Dedifferentiated amniotic fluid mesenchymal stem cell (primary cell): ENCODE measurements around the gene SLC7A6OS.

Source experiments
- DNase-seq: peaks from one replicate; pipeline ENCODE4 v3.0.0-alpha.2; 2016; ENCODE audit errors: extremely low spot score

SLC7A6OS gene

DNA sequence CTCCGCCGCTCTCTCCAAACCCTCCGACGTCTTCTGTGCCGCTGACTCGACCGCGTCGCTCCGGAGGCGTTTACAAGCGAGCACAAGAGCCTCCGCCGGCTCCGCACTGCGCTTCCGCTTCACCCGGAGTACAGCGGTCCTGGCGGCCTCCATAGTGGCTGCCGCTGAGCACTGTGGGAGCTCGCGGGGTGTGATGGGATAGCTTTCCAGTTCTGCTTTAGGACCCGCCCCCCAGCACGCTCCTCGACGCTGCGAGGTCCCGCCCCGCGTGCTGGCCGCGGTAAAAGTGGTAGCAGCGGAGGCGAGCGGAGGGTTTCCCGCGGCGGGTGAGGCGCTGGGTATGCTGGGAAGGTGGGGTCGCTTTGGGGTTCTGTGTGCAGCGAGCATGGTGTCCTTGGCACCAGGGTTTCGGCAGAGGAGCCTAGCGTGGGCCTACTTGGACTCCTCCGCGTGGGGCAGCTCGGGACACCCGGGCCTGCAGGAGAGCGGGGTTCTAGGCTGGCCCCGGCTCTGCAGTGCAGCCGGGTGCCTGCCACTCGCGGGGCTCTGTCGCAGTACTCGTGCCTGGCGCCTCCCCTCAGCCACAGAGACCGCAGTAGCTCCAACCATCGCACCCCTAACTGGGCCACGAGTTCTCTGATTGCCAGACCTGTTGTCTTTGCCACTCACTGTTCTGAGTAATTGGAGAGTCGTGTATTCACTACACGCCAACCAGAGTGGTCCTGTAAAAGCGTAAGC lies at the start of gene SLC7A6OS, which contains the start of gene PRMT7:
Gene SLC7A6OS (minus strand): TSS at position 173 of the 738 bp plus-strand sequence. CDS start 20 bp downstream, at position 153.
Gene PRMT7 (plus strand): TSS at position 246 of the 738 bp plus-strand sequence. CDS start 4,961 bp downstream, outside the sequence.
- DNase-seq, result peak; percentile 90

DNA sequence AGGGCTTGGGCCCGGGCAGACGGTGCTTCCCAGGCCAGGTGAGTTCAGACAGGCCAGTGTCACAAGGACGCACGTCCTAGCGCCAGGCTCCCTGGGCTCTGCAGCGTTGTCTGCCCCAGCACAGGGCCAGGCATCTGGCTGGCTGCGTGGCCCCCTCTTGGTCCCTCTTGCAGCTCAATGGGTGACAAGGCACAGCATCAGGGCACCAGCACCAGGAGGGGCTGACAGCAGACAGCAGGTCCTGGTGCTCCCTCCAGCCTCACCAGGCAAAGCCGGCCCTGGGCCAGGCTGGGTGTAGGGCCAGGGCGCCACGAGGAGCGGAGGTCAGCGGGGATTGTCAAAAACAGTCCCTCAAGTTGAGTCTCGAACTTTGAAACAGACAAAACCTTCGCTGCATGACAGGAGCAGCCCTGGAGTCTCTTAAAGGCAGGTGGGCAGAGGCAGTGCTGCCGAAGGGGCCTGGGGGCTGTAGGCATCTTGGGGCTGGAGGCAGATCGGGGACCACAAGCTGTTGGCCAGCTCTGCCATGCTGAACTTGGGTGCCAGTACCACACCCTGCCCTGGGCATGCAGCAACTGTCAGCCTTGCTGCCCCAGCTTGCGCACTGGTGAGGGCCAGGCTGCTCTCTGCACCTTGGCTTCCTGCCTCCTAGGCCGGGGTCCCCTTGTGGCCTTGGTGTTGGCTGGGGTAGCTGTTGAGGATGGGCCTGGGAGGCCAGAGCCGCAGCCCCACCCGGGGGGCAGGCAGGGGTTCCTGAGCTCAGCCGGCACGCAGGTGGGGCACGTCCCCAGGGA lies 48.8 kb upstream of the SLC7A6OS start:
- DNase-seq, result no peak

DNA sequence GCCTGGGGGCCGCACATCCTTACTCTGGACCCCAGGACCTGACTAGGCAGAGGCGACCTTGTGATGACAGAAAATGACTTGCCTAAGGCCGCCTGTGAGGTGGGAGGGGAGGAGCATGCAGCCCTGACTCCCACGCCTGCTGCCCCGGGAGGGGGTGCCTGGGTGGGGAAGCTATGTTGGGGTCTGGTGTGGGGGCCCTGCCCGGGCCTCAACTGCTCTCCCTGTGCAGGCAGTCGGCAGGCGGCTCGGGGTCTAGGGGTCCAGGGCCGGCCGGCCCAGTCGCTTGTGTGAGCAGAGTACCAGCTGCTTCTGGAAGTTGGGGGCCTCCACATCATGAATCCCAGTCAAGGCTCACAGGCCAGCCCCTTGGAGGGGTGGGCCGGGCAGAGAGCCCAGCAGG lies 48.2 kb upstream of the SLC7A6OS start:
- no peak for DNase-seq

DNA sequence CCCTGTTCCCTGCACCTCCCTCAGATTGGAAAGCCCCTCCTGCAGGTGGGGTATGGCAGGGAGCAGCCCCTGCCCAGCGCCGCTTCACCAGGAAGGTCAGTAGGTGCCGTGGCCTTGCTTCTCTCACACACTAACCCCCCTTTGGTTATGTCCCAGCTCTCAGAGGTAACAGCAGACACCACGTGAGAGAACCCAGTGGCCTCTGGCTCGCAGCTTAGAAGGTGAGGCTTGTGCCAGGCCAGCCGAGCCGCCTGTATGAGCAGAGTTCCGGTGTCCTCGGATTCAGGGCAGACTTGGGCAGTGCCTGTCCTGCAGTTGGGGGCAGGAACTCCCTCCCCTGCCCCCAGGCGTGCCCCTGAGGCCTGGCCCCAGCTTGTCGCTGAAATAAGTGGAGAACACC lies 47.2 kb upstream of the SLC7A6OS start:
- DNase-seq, result no peak

DNA sequence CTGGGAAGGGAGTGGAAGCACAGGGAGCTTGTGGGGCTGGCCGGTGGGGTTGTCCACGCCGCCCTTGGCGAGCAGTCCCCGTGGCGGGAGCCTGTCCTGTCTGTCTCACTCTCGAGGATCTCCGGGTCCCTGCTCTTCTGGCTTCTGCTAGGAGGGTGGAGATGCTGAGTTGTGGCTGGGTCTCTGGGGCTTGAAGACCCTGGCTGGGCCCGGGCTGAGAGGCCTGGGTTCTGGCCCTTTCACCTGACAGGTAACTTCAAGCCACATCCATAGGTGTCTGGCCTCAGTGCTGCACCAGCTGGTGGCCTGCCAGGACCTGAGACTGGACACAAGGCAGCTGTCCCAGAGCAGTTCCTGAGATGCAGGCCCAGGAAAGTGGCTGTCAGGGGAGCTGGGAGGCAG lies 46.8 kb upstream of the SLC7A6OS start:
- DNase-seq, result no peak

DNA sequence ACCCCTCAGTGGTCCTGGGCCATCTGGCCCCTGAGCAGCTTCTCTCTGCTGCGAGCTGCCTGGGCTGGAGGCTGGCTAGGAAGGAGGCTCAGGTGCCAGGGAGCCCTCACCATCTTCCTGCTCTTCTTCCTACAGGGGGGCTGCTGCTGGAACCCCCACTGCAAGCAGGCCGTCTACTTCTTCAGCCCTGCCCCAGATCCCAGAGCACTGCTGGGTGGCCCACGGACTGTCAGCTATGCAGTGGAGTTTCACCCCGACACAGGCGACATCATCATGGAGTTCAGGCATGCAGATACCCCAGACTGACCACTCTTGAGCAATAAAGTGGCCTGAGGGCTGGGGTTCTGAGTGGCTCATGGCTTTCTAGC lies 46.2 kb upstream of the SLC7A6OS start:
- DNase-seq, result no peak

DNA sequence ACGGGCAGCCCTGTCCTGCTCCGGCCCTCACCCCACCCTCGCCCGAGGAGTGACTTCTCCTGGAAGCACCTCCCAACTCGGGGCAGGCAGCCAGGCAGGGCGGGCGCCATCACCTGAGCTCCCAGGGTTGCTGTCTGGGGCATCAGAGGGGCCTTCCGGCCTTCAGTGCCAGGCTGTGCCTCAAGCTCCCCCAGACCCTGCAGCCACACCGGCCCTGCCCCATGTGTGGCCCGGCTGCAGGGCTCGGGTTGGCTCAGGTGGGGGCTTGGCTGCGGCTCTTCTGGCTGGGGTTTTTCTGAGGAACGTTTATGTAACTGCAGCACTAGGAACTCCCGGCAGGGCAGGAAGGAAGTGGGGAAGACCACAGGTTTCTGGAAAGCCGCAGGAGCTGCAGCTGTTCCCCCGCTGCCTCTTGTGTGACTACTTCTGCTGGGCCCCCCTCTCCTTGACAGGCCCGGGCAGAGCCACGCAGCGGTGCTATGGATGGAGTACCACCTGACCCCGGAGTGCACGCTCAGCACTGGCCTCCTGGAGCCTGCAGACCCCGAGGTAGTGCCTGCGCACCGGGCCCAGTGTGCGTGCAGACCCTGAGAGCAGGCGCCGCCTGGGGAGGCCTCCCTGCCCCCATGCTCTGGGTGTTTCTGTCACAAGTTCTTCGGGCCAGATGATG lies 45.6 kb upstream of the SLC7A6OS start:
- no peak for DNase-seq

DNA sequence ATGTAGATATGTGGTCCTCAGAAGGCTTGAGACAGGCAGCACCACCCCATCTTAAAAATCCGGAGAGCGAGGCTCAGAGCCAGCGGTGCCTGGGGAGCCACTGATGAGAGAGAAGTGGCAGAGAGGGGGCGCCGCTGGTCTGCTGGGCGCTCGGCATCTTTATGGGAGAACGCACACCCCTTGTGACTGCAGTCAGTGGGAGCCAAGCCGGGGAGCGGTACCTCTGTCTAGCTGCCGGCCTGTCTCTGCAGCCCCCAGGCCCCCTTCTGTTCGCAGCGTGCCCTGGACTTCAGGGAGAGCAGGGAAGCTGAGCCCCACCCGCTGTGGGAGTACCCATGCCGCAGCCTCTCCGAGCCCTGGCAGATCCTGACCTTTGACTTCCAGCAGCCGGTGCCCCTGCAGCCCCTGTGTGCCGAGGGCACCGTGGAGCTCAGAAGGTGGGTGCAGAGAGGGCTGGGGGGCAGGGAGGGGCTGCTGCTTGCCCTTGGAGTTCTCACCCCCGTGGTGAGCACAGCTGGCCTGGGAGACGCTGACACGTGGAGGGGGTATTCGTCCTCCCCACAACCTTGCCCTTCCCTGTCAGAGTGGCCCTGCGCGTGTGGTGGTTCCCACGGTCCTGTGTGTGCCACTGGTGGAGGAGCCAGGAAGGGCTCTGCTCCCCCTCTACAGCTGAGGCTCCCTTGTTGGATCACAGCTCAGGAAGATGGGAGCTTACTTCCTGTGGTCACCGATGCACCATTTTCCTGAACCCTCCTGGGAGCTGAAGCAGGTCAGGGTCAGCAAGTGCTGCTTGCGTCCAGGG lies 44.9 kb upstream of the SLC7A6OS start:
- DNase-seq, result no peak

DNA sequence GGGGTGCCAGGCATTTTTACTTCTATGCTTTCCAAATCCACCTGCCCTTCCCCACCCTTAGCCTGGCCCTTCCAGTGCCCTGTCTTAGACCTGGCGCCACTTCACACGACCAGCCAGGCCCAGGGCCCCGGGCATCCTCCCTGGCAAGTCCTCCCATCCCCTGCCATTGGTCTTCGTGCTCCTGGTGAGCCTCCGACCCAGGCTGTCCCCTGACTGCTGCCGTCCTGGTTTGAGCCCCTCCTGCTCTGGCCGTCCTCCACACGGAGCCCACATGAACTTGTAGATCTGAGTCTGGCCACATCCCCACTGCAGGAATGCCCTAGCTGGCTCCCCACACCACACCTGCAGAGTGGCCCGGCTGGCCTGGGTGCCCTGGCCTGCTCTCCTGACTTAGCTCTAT lies 44.1 kb upstream of the SLC7A6OS start:
- no peak for DNase-seq

DNA sequence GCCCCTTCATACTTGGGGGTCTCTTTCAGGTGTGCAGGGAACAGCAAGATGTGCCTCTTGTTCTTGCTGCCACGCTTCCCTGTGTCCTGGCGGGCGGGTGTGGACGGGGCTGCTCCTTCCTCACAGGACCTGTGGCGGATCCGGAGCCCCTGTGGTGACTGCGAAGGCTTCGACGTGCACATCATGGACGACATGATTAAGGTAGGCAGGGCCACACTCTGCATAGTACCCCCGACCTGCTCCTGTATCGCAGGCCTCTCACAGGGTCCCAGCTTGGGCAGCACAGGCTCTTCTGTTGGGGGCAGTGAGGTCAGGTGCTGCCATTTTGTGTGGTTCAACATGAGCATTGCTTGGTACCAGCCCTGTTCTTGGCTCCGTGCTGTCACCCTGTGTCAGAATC lies 42.6 kb upstream of the SLC7A6OS start:
- no peak for DNase-seq

DNA sequence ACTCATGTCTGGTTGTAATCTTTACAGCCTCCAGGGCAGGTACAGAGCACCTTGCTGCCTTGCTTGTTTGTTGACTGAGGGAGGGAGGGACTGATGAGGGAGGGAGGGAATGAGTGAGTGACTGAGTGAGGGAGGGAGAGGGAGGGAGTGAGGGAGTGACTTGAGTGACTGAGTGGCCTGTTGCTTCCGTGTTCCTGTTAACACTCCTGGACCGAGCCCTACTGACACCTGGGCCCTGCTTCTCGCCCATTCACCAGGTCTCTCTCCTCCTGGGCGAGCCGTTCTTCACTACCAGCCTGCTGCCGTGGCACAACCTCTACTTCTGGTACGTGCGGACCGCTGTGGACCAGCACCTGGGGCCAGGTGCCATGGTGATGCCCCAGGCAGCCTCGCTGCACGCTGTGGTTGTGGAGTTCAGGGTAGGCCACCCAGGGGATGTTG lies 41.3 kb upstream of the SLC7A6OS start:
- no peak for DNase-seq

DNA sequence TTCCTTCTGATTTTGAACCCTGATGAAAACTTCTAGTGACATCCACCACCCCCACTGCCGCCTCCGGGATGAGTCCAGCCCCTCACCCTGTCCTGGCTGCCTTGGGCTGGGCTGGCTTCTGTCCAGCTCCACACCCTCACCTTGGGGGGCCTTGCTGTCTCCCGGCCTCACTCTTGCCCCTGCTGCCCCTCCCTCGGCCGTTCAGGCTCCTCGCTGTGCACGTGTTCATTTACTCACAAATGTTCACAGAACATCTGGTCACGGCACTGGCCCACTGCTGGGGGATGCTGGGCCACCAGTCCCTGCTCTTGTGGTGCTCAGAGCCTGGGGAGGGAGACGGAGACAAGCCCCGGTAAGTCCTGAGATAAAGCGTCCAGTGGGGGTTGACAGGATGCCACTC lies 40.7 kb upstream of the SLC7A6OS start:
- no peak for DNase-seq

DNA sequence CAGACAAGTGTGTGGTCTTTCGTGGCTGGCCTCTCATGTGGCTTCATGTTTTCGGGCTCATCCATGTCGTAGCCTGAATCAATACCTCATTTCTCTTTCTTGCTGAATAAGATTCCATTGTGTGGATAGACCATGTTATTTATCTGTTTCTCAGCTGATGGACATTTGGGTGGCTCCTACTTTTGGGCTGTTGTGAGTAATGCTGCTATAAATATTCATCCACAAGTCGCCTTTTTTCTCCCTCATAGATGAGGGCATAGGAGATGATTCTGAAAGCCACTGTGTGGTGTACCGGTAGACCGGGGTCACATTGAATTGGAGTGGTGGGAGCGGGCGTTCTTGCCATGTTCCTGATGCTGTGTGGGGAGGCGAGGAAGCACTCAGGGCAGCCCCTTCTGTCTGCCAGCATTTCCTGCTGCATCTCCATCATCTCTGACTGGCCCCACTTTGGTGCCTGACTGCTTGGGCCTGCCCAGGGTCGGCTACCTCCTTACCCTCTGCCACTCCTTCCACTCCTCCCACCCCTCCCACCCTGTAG lies 40.1 kb upstream of the SLC7A6OS start:
- DNase-seq, result no peak

DNA sequence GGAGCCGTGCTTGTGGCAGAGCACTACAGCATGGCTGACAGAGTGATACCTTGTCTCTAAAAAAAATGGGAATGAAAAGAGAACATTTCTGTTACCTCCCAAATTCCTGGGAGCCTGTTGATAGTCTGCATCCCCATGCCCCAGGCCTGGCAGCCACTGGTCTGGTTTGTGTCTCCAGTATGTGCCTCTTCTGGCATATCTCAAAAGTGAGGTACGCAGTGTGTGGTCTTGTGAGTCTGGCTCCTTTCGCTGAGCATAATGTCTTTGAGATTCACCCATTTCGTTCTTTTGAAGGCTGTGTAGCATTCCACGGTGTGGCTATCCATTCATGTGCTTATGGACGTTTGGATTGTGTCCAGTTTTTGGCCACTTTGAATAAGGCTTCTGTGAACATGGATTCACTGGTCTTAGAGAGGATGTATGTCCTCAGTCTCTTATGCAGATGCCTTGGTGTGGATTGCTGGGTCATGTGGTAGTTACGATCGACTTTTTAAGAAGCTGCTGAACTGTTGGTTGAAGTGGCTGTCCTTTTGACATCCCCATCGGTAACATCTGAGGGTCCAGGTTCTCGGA lies 39.2 kb upstream of the SLC7A6OS start:
- DNase-seq, result no peak

DNA sequence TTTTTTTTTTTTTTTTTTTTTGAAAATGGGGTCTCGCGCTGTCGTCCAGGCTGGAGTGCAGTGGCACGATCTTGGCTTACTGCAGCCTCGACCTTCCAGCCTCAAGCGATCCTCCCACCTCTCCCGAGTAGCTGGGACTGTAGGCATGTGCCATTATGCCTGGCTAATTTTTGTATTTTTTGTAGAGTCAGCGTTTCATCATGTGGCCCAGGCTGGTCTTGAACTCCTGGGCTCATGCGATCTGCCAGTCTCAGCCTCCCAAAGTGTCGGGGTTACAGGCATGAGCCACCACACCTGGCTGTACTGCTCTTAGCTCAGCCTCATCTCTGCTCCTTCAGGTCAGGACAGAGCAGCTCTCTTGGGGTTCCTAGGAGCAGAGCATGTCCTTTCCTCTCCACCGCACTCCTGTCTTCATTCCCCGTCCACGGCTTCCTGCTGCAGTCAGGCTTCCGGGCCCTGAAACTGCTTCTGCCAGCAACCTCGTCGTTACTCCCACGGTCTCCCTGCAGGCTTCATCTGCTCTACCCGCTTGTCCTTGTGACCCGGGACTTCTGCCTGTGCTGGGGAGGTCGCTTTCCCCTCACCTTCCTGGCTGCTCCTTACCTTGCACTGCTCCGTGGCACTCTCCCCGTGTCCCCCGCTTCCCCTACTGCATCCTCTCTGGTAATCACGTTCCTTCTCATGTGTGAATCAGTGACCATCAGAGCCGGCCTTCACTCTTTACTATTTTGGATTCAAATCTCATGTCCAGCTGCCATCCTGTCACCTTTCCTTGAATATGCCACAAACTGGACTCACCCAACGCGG lies 38.1 kb upstream of the SLC7A6OS start:
- no peak for DNase-seq

DNA sequence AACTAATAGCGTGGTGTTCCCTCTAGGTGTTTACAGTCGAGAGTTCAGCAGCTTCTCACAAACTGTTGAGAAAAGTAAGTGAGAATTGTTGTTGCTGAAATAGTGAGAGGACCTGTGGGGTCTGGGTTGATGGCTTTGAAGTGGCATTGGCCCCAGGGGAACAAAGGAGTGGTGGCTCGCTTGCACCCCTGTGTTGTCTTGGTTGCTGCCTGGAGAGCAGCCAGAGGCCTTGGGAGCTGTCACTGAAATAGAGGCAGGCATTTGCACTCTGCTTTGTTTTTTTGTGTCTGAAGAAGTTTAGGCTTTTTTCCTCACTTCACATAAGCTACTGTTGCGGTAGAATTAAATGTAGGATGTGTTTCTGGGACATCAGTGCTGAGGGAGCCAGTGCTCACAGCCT lies 36.9 kb upstream of the SLC7A6OS start:
- no peak for DNase-seq

DNA sequence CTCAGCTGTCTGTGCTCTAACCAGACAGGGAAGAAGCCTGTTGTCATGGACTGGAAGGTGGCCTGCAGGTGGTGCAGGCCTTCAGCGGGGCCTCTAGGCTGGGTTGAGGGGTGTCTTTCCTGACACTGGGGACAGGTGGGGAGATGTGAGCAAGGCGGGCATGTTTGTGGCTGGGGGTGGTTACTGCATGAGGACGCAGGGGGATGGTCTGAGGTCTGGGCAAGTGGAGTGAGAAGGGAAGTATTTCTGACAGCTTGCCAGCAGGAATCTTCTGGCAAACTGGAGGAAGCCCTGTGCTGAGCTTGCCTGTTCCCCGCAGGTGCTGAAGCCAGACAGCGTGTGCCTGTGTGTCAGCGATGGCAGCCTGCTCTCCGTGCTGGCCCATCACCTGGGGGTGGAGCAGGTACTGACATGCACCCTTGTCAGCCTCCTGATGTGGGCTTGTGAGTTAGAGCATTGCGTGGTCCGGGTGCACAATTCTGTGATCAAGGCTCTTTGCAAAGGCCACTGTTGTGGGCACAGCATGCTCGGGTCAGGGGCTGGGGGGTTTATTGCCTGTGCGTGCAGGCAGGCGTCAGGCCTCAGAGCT lies 36.2 kb upstream of the SLC7A6OS start:
- DNase-seq, result no peak

DNA sequence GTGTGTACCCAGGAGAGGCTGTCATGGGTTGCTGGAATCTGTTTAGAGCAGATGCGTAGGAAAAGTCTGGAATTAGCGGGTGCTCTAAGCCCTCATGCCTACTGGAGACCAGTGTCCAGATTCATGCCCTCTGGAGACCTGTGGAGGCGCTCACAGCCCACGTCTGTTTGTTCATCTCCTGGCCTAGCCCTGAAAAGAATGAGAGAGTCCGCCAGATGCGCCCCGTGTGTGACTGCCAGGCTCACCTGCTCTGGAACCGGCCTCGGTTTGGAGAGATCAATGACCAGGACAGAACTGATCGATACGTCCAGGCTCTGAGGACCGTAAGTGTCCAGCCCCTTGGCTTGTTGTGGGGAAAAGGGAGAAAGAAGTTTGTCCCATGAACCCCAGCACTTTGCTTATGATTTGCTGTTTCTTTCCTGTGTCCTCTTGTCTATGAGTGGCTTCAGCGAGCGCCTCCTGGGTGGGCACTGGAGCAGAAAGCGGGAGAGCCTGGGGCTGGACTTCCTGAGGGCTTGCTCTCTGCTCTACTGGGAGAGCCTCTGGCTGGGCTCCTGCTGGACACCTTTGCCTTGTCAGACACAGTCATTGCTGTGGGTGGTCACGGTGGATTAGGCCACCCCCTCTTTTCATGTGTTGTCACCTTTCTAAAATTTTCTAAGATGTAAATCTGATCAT lies 35.4 kb upstream of the SLC7A6OS start:
- DNase-seq, result no peak

DNA sequence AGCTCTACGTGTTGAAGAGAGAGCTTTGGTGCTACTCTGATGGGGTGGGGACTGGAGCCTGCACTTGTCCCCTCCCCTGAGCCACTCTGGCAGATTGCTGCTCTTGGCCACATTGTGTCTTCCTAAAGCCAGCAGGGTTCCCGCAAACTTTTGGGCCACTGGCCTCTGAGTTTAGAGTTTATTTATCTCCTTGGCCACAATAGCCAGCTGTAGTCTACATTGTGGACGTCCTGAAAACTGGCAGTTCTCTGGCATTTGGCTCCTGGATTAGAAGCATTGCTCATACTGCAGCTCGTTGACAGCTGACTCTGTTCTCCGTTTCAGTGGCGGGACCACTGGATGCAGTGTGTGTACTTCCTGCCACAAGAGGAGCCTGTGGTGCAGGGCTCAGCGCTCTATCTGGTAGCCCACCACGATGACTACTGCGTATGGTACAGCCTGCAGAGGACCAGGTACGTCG lies 34.6 kb upstream of the SLC7A6OS start:
- no peak for DNase-seq
